DMS 273 treated with DMSO at 0.1 percent for 48 hours (cell line): Measurements from ENCODE around the gene PALM2AKAP2.

Experiments
- DNase-seq: peaks from one replicate; lab custom pipeline; 2025; lab: John Stamatoyannopoulos, UW

PALM2AKAP2 gene

GRCh38 chr9:109771796-109772531 is 8.0 kb upstream of the PALM2AKAP2 start:
- no peak for DNase-seq

- no peak for DNase-seq
These were observed 4.5 kb upstream of the PALM2AKAP2 start for GRCh38 chr9:109775516-109775915.

GRCh38 chr9:109776391-109776790 is 3.6 kb upstream of the PALM2AKAP2 start:
- DNase-seq = no peak

GRCh38 chr9:109780453-109781033 is 545 bp downstream of the PALM2AKAP2 start:
- no peak for DNase-seq

GRCh38 chr9:109781086-109781485 is 1.1 kb downstream of the PALM2AKAP2 start:
- no peak for DNase-seq

- no peak for DNase-seq
These were observed 1.7 kb downstream of the PALM2AKAP2 start for GRCh38 chr9:109781541-109782197.

- no peak for DNase-seq
These were observed 7.7 kb downstream of the PALM2AKAP2 start for GRCh38 chr9:109787735-109788134.

- no peak for DNase-seq
These were observed 9.6 kb downstream of the PALM2AKAP2 start for GRCh38 chr9:109789556-109789955.

GRCh38 chr9:109789971-109790370 is 10.0 kb downstream of the PALM2AKAP2 start:
- DNase-seq = no peak

- no peak for DNase-seq
These were observed 11.1 kb downstream of the PALM2AKAP2 start for GRCh38 chr9:109791003-109791677.

- no peak for DNase-seq
These were observed 11.7 kb downstream of the PALM2AKAP2 start for GRCh38 chr9:109791747-109792146.

GRCh38 chr9:109792951-109793546 is 13.1 kb downstream of the PALM2AKAP2 start:
- no peak for DNase-seq

GRCh38 chr9:109793921-109794320 is 13.9 kb downstream of the PALM2AKAP2 start:
- DNase-seq = no peak

- DNase-seq = no peak
These were observed 14.5 kb downstream of the PALM2AKAP2 start for GRCh38 chr9:109794361-109795012.

- DNase-seq = no peak
These were observed 15.6 kb downstream of the PALM2AKAP2 start for GRCh38 chr9:109795613-109796012.

GRCh38 chr9:109796078-109796477 is 16.1 kb downstream of the PALM2AKAP2 start:
- no peak for DNase-seq

- DNase-seq = no peak
These were observed 17.0 kb downstream of the PALM2AKAP2 start for GRCh38 chr9:109797006-109797405.

- no peak for DNase-seq
These were observed 17.5 kb downstream of the PALM2AKAP2 start for GRCh38 chr9:109797509-109797908.

GRCh38 chr9:109799141-109799540 is 19.1 kb downstream of the PALM2AKAP2 start:
- DNase-seq = no peak

GRCh38 chr9:109799792-109800191 is 19.8 kb downstream of the PALM2AKAP2 start:
- DNase-seq = no peak

- no peak for DNase-seq
These were observed 21.5 kb downstream of the PALM2AKAP2 start for GRCh38 chr9:109801484-109801883.

- DNase-seq = no peak
These were observed 22.5 kb downstream of the PALM2AKAP2 start for GRCh38 chr9:109802491-109802890.
